Neural progenitor cell (in vitro differentiated cells): Measurements from ENCODE around the gene RASIP1. TPM values are rescaled to one million over a fixed set of nuclear protein-coding genes. Genes with fewer than 3 reads are reported as not detected.

Experiments
- DNase-seq: peaks from one replicate; pipeline ENCODE4 v3.0.0-alpha.2; 2016; ENCODE audit warnings: low spot score
- H2AFZ ChIP-seq: fragments of 200-600 bp; sonication (generic); replicated peaks from 2 replicates; pipeline ENCODE4 v1.6.1; 2016; ENCODE audit warnings: antibody characterized with exemption
- H3F3A ChIP-seq: fragments of 200-600 bp; sonication (generic); 2 replicates; pipeline ENCODE4 v1.6.1; 2016; ENCODE audit warnings: antibody characterized with exemption, low read depth
- H3K27ac ChIP-seq: fragments of 200-600 bp; sonication (generic); 2 replicates; pipeline ENCODE4 v1.5.1; 2016; ENCODE audit warnings: mild to moderate bottlenecking
- H3K27me3 ChIP-seq: fragments of 200-600 bp; sonication (generic); 2 replicates; pipeline ENCODE4 v1.6.1; 2016; ENCODE audit warnings: mild to moderate bottlenecking, moderate library complexity
- H3K36me3 ChIP-seq: fragments of 200-600 bp; sonication (generic); 2 replicates; pipeline ENCODE4 v1.5.1; 2016
- H3K4me1 ChIP-seq: fragments of 200-600 bp; sonication (generic); 2 replicates; pipeline ENCODE4 v1.6.1; 2016; ENCODE audit warnings: mixed run types
- H3K4me2 ChIP-seq: fragments of 200-600 bp; sonication (generic); 2 replicates; pipeline ENCODE4 v1.6.1; 2016
- H3K4me3 ChIP-seq: fragments of 200-600 bp; sonication (generic); 2 replicates; pipeline ENCODE4 v1.5.1; 2016
- H3K79me2 ChIP-seq: fragments of 200-600 bp; sonication (generic); 2 replicates; pipeline ENCODE4 v1.6.1; 2016; ENCODE audit warnings: low read depth
- H3K9ac ChIP-seq: fragments of 200-600 bp; sonication (generic); 2 replicates; pipeline ENCODE4 v1.6.1; 2016
- H3K9me3 ChIP-seq: fragments of 200-600 bp; sonication (generic); 2 replicates; pipeline ENCODE4 v1.5.1; 2016; ENCODE audit warnings: low read depth
- H4K20me1 ChIP-seq: fragments of 200-600 bp; sonication (generic); 2 replicates; pipeline ENCODE4 v1.6.1; 2016; ENCODE audit warnings: low read depth
- H3K27ac Mint-ChIP-seq: 3 replicates; pipeline ENCODE4 v1.8.0; 2021; ENCODE audit warnings: mixed read lengths
- H3K27me3 Mint-ChIP-seq: 2 replicates; pipeline ENCODE4 v1.8.0; 2022; ENCODE audit warnings: low read depth, mild to moderate bottlenecking, inconsistent platforms, moderate library complexity, mixed read lengths; ENCODE audit not compliant: insufficient read depth
- H3K36me3 Mint-ChIP-seq: 3 replicates; pipeline ENCODE4 v1.8.0; 2021; ENCODE audit warnings: mixed read lengths
- H3K4me1 Mint-ChIP-seq: 3 replicates; pipeline ENCODE4 v1.8.0; 2021; ENCODE audit warnings: mixed read lengths
- H3K4me3 Mint-ChIP-seq: 3 replicates; pipeline ENCODE4 v1.8.0; 2021; ENCODE audit warnings: mild to moderate bottlenecking, moderate library complexity, mixed read lengths
- H3K9me3 Mint-ChIP-seq: 3 replicates; pipeline ENCODE4 v1.8.0; 2020; ENCODE audit warnings: mixed read lengths
- CTCF ChIP-seq: fragments of 200-600 bp; sonication (generic); IDR thresholded peaks from 2 replicates; pipeline ENCODE4 v1.5.1; 2017; ENCODE audit warnings: antibody characterized with exemption, mild to moderate bottlenecking
- EZH2 ChIP-seq: fragments of 200-600 bp; sonication (generic); IDR thresholded peaks from 2 replicates; pipeline ENCODE4 v1.6.1; 2017; ENCODE audit warnings: antibody characterized with exemption, mild to moderate bottlenecking, moderate library complexity
- EZH2phosphoT487 ChIP-seq: fragments of 200-600 bp; sonication (generic); IDR thresholded peaks from 2 replicates; pipeline ENCODE4 v1.6.1; 2017; ENCODE audit warnings: antibody characterized with exemption
- total RNA-seq: library from RNA; depleted of rRNA; stranded (reverse); fragments of >200 nt; gene quantifications from 2 replicates; pipeline ENCODE4 v1.2.3, GENCODE V29; 2015; ENCODE audit warnings: low replicate concordance

The RASIP1 gene
- total RNA-seq, 1 donor from 2014 or later: 0.86 TPM

DNA sequence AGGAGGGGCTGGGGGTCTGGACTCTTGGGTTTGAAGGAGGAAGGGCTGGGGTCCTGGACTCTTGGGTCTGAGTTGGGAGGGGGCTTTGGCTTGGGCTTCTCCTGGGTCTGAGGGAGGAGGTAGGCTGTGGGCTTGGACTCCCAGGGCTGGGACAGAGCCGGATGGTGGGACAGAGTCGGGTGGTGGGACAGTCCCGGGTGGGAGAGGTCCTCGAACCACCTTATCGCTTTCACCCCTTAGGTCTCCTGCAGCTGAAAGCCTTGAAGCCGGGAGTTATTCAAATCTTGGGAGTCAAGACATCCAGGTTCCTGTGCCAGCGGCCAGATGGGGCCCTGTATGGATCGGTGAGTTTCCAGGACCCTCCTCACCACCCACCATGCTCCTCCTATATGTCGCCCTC lies 16.3 kb upstream of the RASIP1 start:
- no peak overlapping the region for H3K27ac Mint-ChIP-seq
- TF ChIP-seq CTCF: no peak
- DNase-seq: no peak

DNA sequence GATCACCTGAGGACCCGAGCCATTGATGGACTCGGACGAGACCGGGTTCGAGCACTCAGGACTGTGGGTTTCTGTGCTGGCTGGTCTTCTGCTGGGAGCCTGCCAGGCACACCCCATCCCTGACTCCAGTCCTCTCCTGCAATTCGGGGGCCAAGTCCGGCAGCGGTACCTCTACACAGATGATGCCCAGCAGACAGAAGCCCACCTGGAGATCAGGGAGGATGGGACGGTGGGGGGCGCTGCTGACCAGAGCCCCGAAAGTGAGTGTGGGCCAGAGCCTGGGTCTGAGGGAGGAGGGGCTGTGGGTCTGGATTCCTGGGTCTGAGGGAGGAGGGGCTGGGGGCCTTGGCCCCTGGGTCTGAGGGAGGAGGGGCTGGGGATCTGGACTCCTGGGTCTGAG lies 15.8 kb upstream of the RASIP1 start:
- Histone ChIP-seq H3K36me3 (no peaks in the 10 kb centered on the region), H3K4me1 (no peaks in the 10 kb centered on the region), H3K79me2 (peaks cover 12% of the 10 kb centered on the region), H3K4me2 (no peak overlapping the region), H3F3A (peaks cover 13% of the 10 kb centered on the region), H2AFZ (no peak overlapping the region), H3K9me3 (no peaks in the 10 kb centered on the region), H4K20me1 (no peaks in the 10 kb centered on the region), H3K9ac (no peak overlapping the region), H3K27ac (no peak overlapping the region), H3K27me3 (peaks cover 11% of the 10 kb centered on the region), H3K4me3 (no peak overlapping the region)
- no peak for DNase-seq
- H3K9me3 Mint-ChIP-seq: peaks cover 1% of the 10 kb centered on the region
- peaks cover 18% of the 10 kb centered on the region for H3K4me1 Mint-ChIP-seq
- no peak overlapping the region for H3K27ac Mint-ChIP-seq
- TF ChIP-seq CTCF (no peak), EZH2 (no peak), EZH2phosphoT487 (no peak)
- H3K4me3 Mint-ChIP-seq: no peak overlapping the region
- H3K36me3 Mint-ChIP-seq: peaks cover 4% of the 10 kb centered on the region
- peaks cover 32% of the 10 kb centered on the region for H3K27me3 Mint-ChIP-seq

More for the DNA sequence above, 16.3 kb upstream of the RASIP1 start:
- H4K20me1 ChIP-seq: no peaks in the 10 kb centered on the region
- Mint-ChIP-seq H3K27me3 (peaks cover 27% of the 10 kb centered on the region), H3K9me3 (peaks cover 1% of the 10 kb centered on the region), H3K4me3 (no peak overlapping the region), H3K36me3 (peaks cover 4% of the 10 kb centered on the region), H3K4me1 (peaks cover 16% of the 10 kb centered on the region)
- no peaks in the 10 kb centered on the region for H3K9me3 ChIP-seq
- peaks cover 7% of the 10 kb centered on the region for H3K79me2 ChIP-seq
- no peaks in the 10 kb centered on the region for H3K4me1 ChIP-seq
- H3K4me2 ChIP-seq: no peak overlapping the region
- H3K4me3 ChIP-seq: no peak overlapping the region
- H3K27ac ChIP-seq: no peak overlapping the region
- no peaks in the 10 kb centered on the region for H3K36me3 ChIP-seq
- H3K9ac ChIP-seq: no peak overlapping the region
- peaks cover 15% of the 10 kb centered on the region for H3K27me3 ChIP-seq
- H2AFZ ChIP-seq: no peak overlapping the region
- H3F3A ChIP-seq: peaks cover 13% of the 10 kb centered on the region

DNA sequence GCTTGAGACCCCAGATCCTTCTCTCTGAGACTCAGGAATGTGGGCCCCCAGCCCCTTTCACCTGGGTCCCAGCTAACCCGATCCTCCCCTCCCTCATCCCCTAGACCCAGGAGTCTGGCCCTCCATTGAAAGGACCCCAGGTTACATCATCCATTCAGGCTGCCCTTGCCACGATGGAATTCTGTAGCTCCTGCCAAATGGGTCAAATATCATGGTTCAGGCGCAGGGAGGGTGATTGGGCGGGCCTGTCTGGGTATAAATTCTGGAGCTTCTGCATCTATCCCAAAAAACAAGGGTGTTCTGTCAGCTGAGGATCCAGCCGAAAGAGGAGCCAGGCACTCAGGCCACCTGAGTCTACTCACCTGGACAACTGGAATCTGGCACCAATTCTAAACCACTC lies 15.4 kb upstream of the RASIP1 start:
- no peak overlapping the region for H3K27ac ChIP-seq
- peaks cover 13% of the 10 kb centered on the region for H3F3A ChIP-seq
- peaks cover 4% of the 10 kb centered on the region for H3K36me3 Mint-ChIP-seq
- H2AFZ ChIP-seq: no peak overlapping the region
- peaks cover 16% of the 10 kb centered on the region for H3K79me2 ChIP-seq
- H3K9me3 Mint-ChIP-seq: peaks cover 1% of the 10 kb centered on the region
- no peak overlapping the region for H3K4me3 Mint-ChIP-seq
- DNase-seq: no peak
- TF ChIP-seq EZH2 (no peak), CTCF (no peak), EZH2phosphoT487 (no peak)
- no peak overlapping the region for H3K4me3 ChIP-seq
- no peaks in the 10 kb centered on the region for H3K9me3 ChIP-seq
- peaks cover 11% of the 10 kb centered on the region for H3K27me3 ChIP-seq
- no peak overlapping the region for H3K27ac Mint-ChIP-seq
- no peak overlapping the region for H3K9ac ChIP-seq
- no peaks in the 10 kb centered on the region for H3K4me1 ChIP-seq
- no peaks in the 10 kb centered on the region for H3K36me3 ChIP-seq
- H3K4me2 ChIP-seq: no peak overlapping the region
- H4K20me1 ChIP-seq: no peaks in the 10 kb centered on the region
- H3K4me1 Mint-ChIP-seq: peaks cover 21% of the 10 kb centered on the region
- H3K27me3 Mint-ChIP-seq: peaks cover 35% of the 10 kb centered on the region
